GM21825 (cell line): ENCODE measurements around the gene HOXD8.

Experiments used
- ATAC-seq: cut with Tn5 transposase; IDR thresholded peaks from one replicate; pipeline ENCODE4 v1.9.1; 2021; ENCODE audit warnings: mild to moderate bottlenecking, moderate library complexity; ENCODE audit not compliant: unreplicated experiment

HOXD8 gene

GRCh38 chr2:176128172-176128981 is 1.1 kb upstream of the HOXD8 start:
- ATAC-seq = no peak

DNA sequence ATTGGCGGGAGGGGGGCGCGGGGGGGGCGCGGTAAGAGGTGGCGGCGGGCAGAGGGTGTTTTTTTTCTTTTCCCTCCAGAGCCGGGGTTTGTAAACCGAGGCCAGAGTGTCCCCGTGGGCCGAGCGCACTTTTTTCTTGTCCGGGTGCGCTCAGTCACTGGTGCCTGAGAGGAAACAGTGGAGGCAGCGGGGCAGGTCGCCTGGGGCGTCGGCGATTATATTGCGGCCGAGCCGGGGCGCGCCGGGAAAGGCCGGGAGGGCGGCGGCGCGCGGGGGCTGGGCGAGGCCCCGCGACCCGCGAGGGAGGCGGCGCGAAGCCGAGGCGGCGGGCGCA is 275 bp downstream of the HOXD8 start:
- ATAC-seq = no peak

DNA sequence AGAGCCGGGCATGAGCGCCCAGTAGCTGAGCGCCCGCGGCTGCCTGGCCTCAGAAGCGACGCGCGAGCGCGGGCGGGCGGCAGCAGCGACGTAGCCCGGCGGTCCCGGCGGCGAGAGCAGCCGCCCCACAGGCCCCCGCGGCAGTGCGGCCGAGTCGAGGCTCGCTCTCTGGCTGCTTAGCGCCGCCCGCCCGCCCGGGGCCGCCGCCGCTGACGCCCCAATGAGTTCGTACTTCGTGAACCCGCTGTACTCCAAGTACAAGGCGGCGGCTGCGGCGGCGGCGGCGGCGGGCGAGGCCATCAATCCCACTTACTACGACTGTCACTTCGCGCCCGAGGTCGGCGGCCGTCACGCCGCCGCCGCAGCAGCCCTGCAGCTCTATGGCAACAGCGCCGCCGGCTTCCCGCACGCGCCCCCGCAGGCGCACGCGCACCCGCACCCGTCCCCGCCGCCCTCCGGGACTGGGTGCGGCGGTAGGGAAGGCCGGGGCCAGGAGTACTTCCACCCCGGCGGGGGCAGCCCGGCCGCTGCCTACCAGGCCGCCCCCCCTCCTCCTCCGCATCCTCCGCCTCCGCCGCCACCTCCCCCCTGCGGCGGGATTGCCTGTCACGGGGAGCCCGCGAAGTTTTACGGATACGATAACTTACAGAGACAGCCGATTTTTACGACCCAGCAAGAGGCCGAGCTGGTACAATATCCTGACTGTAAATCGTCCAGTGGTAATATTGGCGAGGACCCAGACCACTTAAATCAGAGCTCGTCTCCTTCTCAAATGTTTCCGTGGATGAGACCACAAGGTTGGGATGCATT is 847 bp downstream of the HOXD8 start:
- ATAC-seq = no peak

GRCh38 chr2:176130957-176131847 is 1.7 kb downstream of the HOXD8 start:
- no peak for ATAC-seq

GRCh38 chr2:176131848-176132158 is 2.3 kb downstream of the HOXD8 start:
- no peak for ATAC-seq

DNA sequence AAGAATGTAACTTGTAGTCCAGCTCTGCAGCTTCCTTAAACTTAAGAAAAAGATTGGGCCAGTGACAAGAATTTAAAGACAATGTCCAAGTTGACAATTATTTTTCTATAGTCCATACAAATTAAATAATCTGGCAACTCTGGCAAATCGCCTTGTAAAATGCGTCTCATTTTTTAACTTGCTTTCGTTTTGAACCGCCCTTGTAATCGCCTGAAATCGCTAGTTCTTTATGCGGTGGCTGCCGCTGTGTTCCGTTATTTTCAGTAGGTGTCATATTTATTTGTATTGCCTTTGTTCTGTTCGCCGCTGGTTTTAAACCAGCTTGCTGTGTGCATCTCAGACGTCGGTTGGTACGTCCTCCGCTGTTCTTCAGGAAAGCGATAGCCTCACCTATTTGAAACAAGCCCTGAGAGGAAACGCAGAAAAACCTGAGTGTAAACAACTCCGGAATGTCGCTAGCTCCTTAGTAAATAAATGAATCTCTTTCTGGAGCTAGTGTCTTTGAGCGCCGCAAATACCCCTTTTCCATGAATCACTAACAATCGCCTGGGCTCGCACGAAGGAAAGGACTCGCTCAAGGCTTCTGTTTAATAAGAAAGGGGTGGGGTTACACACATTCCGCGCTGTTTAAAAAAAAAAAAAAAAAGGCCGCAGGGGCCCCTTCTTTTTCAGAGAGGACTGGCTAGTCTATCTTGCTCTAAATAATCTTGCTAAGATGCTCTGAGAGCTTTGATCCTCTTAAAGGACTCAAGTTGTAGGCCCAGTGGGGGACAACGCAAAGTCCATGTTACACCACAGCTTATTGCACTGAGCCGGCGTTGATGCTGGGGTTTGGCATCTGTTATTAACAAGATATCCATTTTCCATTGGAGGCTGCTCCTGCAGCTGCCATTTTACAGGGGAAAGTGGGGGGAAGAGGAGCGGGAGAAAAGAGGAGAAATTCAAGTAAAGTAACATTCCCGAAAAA is 3.0 kb downstream of the HOXD8 start:
- ATAC-seq = no peak

- no peak for ATAC-seq
Observed at GRCh38 chr2:176133389-176133788, 3.9 kb downstream of the HOXD8 start.

DNA sequence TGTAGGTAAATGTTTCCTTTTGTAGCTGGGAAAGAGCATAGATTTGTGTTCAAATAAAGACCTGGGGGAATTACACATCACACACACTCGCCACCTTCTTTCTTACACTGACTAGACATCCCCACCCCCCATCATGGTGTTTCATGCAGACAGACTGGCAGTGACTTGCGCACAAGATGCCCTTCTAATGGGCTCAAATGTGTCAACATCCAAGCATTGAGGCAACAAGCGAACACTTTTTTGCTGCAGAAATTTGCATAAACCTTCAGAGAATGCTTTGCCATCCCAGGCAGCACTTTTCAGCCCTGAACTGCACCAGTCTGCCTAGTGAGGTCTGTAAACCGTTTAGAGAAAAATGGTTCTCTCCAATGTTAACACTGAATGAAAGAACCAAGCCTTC is 4.5 kb downstream of the HOXD8 start:
- ATAC-seq = no peak

- no peak for ATAC-seq
Observed at GRCh38 chr2:176135035-176135440, 5.5 kb downstream of the HOXD8 start.

GRCh38 chr2:176136374-176137251 is 7.1 kb downstream of the HOXD8 start:
- ATAC-seq = no peak

GRCh38 chr2:176137252-176137580 is 7.7 kb downstream of the HOXD8 start:
- ATAC-seq = no peak

DNA sequence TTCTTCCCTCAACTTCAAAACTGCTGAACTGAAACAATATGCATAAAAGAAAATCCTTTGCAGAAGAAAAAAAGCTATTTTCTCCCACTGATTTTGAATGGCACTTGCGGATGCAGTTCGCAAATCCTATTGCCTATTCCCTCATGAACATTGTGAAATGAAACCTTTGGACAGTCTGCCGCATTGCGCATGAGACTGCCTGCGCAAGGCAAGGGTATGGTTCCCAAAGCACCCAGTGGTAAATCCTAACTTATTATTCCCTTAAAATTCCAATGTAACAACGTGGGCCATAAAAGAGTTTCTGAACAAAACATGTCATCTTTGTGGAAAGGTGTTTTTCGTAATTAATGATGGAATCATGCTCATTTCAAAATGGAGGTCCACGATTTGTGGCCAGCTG is 8.4 kb downstream of the HOXD8 start:
- no peak for ATAC-seq

DNA sequence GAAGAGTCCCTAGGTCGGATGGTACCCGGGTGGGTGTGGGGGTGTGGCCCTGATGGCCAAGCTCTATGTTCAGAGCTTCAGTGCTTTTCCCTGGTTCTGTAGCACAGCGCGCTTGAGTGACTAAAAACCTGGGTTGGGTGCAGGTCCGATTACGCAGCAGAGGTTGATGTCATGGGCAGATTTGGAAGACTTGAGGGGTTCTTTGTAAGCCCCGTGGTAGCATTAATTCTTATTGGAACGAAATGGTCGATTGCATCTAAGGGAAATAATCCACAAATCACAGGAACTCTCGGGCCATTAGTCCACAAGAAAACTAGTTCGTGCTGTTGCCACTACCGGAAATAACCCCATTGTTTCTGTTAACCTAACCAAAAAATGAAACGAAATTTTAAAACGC is 9.0 kb downstream of the HOXD8 start:
- no peak for ATAC-seq

GRCh38 chr2:176138923-176139660 is 9.6 kb downstream of the HOXD8 start:
- no peak for ATAC-seq

GRCh38 chr2:176139661-176140512 is 10.4 kb downstream of the HOXD8 start:
- no peak for ATAC-seq

DNA sequence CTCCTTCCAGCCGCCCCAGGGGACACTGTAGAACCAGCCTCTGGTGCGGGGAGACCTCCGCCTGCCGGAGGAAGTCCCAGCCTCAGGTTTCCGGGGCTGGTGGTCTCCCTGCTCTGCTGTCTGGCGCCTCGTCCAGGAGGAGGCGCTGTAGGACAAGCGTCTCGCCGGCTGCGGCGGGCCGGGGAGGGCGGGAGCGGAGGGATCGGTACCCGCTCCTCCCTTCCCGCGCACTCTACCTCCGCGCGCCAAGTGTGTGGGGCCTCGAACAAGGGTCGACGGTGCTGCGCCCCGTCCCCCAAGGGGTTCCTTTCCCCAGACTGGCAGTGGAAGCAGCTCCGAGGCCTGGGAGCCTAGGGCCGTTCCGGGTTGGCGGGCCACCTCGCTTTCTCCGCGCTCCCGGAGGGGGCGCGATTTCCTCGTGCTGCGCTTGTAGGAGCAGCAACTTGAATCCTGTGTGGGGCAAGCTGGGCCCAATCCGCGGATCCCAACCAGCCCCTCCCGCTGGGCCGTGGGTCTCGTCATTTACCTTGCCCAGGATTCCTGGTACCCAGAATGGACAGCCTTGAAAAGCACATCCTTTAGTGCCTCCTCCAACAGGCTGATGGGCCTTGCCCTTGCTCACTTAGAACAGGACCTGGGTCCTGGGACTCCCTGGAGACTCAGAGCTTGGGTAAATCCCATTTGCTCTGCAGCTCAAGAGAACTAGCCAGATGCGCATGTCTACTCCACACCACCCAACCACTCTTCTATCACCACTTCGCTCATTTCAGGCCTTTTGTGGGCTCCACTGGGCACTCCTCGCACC is 11.2 kb downstream of the HOXD8 start:
- ATAC-seq = peak; percentile 93

- no peak for ATAC-seq
Observed at GRCh38 chr2:176142281-176142680, 12.8 kb downstream of the HOXD8 start.
